Activated CD4-positive, CD25-positive, alpha-beta regulatory T cell treated with anti-CD3 and anti-CD28 coated beads, Interleukin-2, amount 50 U/mL, for 16 hours (primary cell): ENCODE data around the gene ALG3.
"Not testable (repeated sequence)": the region's sequence is repeated elsewhere in the genome, so short reads cannot be mapped to it uniquely, and the experiment has no call there.

Source experiments
- DNase-seq: peaks from one replicate; pipeline ENCODE4 v3.0.0-alpha.2; 2020; ENCODE audit warnings: low read depth, low spot score

Gene ALG3

GRCh38 chr3:184248454-184249411 lies at the start of gene ALG3:
Gene ALG3 (minus strand): TSS chr3:184248962. CDS start chr3:184248940, 22 bp downstream.
- DNase-seq, result peak; percentile 75

DNA sequence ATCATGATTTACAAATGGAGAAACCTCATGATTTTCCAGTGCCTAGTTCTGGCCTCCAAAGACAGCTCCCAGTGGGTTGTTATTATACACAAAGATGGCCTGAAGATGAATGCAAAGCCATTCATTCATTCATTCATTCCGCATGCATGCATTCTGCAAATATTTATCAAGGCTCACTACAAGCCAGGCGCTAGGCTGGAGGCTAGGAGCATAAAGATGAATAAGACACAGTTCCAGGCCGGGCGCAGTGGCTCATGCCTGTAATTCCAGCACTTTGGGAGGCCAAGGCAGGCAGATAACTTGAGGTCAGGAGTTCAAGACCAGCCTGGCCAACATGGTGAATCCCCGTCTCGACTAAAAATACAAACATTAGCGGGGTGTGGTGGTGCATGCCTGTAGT lies 47.9 kb upstream of the ALG3 start:
- DNase-seq, result no peak

DNA sequence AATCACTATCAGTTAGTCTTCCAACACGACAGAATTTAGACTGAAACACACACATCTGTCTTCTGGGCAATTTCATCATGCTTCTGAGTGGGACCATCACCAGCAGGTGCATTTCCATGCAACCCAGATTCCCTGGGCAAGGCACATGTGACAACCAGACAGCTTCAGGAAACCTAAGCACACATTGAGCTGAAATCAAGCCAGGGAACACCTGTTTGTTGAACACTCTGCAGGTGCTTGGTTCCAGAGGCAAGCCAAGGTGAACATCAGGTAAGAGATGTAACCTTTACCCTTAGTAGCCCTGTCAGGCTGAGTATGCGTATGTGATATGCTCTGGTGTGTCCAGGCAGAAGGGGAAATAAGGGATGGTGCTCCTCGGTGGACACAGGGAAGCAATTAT lies 47.0 kb upstream of the ALG3 start:
- DNase-seq, result no peak

DNA sequence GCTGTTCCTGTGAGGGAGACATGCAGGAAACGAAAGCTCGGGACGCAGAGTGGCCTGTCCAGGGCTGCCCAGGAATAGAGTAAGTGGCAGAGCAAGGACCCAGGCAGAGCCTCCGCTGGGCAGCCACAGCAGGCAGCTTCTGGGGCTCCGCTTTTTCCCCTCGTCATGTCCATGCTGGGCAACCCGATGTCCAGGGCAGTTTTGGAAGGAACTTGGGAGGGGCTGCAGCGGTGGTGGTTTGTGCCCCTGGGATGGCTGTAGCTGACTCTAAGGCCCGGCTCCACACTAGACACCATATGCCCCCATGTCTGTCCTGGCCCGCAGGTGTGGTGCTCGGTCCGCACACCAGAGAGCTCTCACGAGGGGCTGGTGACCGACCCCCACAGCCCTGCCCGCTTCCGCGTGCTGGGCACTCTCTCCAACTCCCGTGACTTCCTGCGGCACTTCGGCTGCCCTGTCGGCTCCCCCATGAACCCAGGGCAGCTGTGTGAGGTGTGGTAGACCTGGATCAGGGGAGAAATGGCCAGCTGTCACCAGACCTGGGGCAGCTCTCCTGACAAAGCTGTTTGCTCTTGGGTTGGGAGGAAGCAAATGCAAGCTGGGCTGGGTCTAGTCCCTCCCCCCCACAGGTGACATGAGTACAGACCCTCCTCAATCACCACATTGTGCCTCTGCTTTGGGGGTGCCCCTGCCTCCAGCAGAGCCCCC lies 43.1 kb upstream of the ALG3 start:
- no peak for DNase-seq

- no peak for DNase-seq
These were observed 42.4 kb upstream of the ALG3 start for GRCh38 chr3:184291044-184291737.

GRCh38 chr3:184290331-184290730 lies 41.6 kb upstream of the ALG3 start:
- DNase-seq, result no peak

GRCh38 chr3:184289426-184289938 lies 40.7 kb upstream of the ALG3 start:
- peak; percentile 28 for DNase-seq

- DNase-seq, result no peak
These were observed 35.9 kb upstream of the ALG3 start for GRCh38 chr3:184284696-184285095.

DNA sequence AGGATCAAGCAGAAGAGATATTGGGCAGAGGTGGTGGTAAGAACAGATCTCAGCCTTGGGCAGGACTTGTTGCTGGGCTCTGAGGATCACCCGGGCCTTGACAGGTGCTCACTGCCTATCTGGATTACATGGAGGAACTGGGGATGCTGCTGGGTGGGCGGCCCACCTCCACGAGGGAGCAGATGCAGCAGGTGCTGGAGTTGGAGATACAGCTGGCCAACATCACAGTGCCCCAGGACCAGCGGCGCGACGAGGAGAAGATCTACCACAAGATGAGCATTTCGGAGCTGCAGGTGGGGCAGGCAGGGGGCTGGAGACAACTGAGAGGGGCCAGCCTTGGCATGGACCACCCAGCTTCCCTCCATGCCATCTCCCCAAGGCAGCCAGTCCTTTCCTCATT lies 34.9 kb upstream of the ALG3 start:
- no peak for DNase-seq

DNA sequence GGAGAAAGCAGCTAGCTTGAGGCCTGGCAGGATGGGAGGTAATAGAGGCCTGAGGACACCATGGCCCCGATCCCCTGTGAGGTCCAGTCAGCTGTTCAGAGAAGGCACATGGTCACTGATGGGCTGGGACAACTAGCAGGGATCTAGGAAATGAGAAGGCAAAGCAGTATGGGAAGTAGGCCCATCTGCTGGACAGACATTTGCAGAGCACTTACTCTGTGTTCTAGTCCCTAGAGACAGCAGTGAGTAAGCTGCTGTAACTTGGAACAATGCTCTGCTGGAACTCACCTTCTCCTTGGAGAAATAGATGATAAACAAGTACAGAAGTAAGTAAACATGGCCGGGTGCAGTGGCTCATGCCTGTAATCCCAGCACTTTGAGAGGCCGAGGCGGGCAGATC lies 34.2 kb upstream of the ALG3 start:
- DNase-seq, result no peak

DNA sequence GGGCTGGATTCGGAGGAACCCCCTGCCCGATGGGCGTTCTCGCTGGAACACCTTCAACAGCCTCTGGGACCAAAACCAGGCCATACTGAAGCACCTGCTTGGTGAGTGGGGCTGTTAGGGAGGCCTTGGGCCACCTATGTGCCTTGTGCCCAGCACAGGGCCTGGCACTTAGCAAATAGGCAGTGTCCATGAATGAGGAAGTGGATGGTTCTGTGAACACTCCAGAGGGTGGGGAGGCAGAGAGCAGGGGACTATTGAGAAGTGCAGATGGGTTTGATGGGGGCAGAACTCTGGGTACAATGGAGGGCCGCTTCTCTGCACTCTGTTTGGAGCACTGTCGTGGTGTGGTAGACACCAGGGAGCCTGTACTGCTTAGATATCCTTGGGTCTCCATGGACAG lies 28.6 kb upstream of the ALG3 start:
- DNase-seq, result no peak

GRCh38 chr3:184275961-184276910 lies 27.5 kb upstream of the ALG3 start, which contains the start of gene ECE2:
Gene ECE2 (plus strand): TSS chr3:184276022. CDS start chr3:184276154, 132 bp downstream.
- no peak for DNase-seq

- no peak for DNase-seq
These were observed 26.6 kb upstream of the ALG3 start for GRCh38 chr3:184275381-184275701.

- DNase-seq, result no peak
These were observed 23.5 kb upstream of the ALG3 start for GRCh38 chr3:184272269-184272668.

GRCh38 chr3:184267249-184267648 lies 18.5 kb upstream of the ALG3 start:
- DNase-seq, result not testable (repeated sequence)

DNA sequence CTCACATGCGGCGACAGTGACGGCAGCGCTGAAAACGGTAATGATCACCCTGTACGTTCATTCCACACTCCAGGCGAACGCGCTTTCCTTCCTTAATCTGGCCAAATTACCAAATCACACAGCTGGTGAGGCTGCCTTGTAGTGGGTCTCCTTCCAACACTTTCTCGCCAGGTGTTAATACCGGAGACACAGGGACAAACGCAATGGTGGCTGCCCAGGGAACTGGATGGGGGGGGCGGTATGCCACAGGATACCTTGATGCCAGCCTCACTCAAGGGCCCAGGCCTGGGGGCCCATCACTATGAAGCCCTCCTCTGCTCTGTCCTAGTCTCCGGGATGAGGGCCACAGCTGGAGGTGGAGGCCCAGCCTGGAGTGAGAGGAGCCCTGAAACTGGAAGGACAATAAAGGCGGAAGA lies 14.0 kb upstream of the ALG3 start:
- DNase-seq, result no peak

GRCh38 chr3:184261854-184262763 lies 13.3 kb upstream of the ALG3 start:
- DNase-seq, result no peak

GRCh38 chr3:184261270-184261853 lies 12.6 kb upstream of the ALG3 start, which contains the start of gene CAMK2N2:
Gene CAMK2N2 (minus strand): TSS chr3:184261553. CDS start chr3:184261285, 268 bp downstream.
- no peak for DNase-seq

- no peak for DNase-seq
These were observed 12.0 kb upstream of the ALG3 start for GRCh38 chr3:184260724-184261269.
